Stimulated activated CD4-positive, alpha-beta T cell treated with anti-CD3 and anti-CD28 coated beads, Interleukin-15, amount 100 ng/mL, for 24 hours (primary cell): Measurements from ENCODE around the gene CEMIP.
A peak's percentile ranks its signal among the peaks of the same experiment; 100 is the strongest.
"Not testable (repeated sequence)": the region's sequence is repeated elsewhere in the genome, so short reads cannot be mapped to it uniquely, and the experiment has no call there.

Experiments
- DNase-seq: peaks from one replicate; pipeline ENCODE4 v3.0.0-alpha.2; 2020

The CEMIP gene

DNA sequence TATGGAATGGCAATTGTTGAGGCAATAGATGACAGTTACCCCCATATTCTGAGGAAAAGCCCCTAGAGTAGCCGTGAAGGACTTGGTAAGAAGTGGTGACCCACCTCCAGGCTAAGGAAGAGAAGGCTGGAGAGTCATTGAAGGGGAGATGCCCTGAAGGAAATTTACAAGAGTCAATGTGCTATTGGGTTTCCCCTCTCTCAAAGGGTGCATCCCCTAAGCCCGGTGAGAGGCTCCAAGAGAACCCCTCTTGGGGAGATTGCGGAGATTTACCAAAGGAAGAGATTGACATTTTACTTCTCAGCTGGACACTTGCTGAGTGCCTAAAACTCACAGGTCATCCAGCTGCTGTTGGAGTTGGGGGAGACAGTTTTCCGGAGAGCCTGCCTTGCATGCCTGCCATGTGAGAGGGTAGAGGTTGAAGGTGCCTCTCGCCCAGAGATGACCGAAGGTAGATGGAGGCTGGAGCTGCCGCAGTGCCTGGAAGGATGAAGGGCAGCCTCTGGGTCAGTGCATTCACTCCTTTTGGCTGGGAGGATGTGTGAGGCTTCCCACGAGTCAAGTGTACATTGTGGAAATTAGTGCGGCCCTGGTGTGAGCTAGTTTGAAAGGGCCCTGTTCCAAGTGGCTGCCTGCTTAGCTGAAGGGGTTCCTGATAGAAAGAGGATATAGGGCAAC, 179.8 kb downstream of the CEMIP start:
- DNase-seq, result no peak

DNA sequence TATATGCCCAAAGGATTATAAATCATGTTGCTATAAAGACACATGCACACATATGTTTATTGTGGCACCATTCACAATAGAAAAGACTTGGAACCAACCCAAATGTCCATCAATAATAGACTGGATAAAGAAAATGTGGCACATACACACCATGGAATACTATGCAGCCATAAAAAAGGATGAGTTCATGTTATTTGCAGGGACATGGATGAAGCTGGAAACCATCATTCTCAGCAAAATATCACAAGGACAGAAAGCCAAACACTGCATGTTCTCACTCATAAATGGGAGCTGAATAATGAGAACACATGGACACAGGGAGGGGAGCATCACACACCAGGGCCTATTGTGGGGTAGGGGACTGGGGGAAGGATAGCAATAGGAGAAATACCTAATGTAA, 186.3 kb downstream of the CEMIP start:
- not testable (repeated sequence) for DNase-seq

GRCh38 chr15:80966431-80967197, 187.4 kb downstream of the CEMIP start:
- DNase-seq, result no peak

- no peak for DNase-seq
These were observed 188.3 kb downstream of the CEMIP start for GRCh38 chr15:80967451-80967850.

GRCh38 chr15:80967991-80968510, 188.9 kb downstream of the CEMIP start:
- no peak for DNase-seq

DNA sequence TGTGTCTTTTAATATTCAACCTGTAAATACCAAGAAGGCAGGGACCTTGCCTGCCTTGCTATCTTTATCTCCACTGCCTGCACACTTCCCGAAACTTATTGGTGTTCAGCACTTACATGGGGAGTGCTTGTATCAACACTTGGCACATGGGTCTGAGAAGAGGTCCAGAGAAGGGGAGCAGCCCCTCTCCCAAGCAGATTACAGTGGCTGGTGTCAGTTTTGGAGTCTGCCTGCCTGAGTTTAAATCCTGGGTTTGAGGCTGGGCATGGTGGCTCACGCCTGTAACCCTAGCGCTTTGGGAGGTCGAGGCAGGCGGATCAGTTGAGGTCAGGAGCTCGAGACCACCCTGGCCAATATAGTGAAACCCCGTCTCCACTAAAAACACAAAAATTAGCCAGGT, 190.1 kb downstream of the CEMIP start:
- no peak for DNase-seq

DNA sequence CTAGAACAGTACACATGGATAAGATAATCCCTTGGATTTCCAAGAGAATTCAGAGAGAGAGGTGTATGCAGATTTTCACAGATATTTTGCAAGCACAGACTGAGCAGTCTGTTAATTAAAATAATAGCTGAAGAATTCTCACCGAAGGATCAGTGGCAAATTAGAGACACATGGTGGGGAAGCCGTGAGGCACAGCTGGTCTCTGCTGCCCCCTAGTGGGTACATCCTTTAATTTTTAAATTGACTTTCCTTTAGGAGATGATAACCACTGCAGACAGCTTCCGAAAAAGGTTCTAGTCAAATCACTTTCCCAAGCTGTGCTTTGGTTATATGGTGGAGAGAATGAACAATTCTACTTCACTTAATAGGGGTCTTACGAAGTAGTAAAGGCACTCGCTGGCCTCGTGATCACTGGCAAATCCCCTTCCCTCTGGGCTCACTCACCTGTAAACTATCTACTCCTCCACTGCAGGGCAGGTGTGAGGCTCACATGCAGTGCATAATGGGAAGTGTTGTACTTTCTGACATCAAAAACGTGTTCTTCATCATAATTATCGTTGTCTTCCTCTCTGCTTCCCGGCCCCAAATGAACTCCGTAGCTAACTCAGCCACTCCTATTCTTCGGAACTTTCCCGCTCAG, 191.0 kb downstream of the CEMIP start:
- DNase-seq, result peak; percentile 69

- DNase-seq, result no peak
These were observed 191.5 kb downstream of the CEMIP start for GRCh38 chr15:80970658-80971057.

DNA sequence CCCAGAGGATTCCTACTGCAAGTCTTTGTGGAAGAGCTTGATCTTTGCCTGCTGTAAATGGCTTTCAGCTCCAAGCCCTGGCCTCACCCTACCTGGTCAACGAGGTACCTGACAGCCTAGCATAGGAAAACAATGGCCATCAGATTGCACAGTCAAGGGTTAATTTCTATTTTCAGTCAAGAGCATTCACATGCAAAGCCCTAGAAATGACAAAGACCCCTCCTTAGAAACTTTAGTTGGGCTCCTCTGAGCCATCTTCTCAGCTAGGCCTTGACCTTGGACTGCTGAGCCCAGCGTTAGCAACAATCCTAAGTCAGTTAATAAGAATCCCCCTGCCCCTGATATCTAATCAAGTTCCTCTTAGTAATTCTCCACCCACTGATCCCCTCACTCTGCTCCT, 192.0 kb downstream of the CEMIP start:
- no peak for DNase-seq

GRCh38 chr15:80972276-80972675, 193.1 kb downstream of the CEMIP start:
- DNase-seq, result no peak

DNA sequence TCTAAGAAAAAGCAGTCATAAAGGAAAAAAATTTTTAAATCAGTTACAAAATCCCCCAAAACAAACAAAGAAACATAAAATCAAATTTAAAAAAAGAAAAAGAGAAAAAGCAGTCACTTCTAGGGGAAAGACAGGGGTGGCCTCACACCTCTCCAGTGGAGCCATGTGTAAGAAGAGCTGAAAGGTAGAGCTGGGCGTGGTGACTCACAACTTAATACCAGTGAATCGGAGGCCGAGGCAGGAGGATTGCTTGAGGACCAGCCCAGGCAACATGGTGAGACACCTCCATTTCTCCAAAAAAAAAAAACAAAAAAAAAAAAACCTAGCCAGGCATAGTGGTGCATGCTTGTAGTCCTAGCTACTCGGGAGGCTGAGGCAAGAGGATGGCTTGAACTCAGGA, 195.7 kb downstream of the CEMIP start:
- peak; percentile 27 for DNase-seq

- DNase-seq, result no peak
These were observed 197.7 kb downstream of the CEMIP start for GRCh38 chr15:80976851-80977250.

GRCh38 chr15:80977627-80978036, 198.5 kb downstream of the CEMIP start:
- DNase-seq, result peak; percentile 56

DNA sequence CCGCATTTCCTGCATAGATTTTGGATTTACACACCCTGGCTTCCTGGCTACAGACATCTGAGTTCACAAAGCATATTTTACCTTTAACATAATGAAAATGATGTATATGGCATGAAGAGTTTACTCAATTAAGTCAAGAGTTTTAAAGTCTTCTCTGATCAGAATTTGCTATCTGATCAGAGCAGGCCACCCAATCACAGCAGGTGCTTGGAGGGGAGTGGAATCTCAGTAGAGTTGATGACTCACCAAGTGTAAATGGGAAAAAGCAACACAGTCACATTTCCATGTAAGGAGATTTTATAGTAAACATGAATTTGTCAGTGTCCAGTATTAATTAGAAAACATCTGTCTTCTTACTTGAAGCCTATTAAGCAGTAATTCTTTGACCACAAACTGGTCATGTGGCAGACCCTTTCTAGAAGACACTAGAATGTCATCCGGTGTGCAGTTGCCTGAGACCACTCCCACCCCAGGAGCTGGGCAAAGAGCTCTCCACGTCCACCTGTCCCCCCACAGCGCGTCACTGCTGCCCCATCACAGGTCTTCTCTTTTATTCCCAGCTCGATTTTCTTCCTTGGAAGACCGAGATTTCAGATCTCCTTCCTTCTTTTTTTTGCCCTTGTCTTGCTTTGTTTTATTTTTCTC, 199.6 kb downstream of the CEMIP start:
- DNase-seq, result no peak

DNA sequence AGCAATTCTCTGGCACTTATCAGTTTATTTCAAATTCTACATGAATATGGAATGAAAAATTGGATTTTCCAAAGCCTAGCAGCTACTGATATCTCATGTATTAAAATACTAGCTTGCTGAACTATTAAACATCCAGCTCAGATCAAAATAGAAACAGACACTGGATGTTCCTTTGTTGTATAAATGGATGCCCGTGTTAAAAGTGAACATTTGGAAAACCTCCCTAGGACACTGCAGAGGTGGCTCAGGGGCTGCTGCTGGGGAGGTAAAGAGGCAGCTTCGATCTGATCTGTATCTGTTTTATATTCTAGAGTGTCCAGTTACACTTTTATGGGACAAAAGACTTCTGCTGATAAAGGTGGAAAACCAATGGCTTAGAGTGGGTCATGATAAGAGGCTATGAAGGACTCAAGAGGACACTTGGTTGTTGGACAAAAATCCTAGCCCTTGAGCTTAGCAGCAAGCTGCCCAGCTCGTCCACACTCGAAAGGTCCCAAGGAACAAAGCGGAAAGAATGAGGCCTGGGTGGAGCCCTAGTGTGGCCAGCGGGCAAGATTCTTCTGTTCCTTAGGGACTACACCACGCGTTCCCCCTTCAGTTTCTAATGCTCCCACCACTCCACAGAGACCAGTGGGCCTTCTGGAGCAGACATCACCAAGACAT, 200.5 kb downstream of the CEMIP start:
- DNase-seq, result no peak

DNA sequence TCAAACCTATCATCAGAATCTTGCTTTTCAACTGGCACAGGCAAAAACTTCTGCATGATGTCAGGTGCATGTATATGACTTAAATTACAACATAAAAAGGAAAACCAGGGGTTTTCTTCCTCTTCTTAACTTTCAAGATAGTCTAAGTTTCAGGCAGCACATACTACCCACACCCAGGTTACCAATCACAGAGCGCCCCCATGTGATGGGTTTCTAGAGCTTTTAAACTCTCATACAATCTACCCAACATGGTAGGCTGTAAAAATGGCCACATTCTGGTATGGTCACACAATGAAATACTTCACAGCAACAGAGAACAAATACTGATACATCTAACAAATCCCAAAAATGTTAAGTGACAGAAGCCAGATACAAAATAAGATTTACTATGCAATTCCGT, 203.0 kb downstream of the CEMIP start:
- DNase-seq, result peak; percentile 16

DNA sequence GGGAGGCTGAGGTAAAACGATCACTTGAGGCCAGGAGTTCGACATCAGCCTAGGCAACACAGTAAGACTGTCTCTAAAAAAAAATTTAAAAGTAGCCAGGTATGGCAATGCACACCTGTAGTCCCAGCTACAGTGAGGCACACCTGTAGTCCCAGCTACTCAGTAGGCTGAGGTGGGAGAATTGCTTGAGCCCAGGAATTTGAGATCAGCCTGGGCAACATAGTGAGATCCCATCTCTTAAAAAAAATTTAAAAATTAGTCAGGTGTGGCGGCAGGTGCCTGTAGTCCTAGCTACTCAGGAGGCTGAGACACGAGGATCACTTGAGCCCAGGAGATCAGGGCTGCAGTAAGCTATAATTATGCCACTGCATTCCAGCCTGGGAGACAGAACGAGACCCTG, 203.7 kb downstream of the CEMIP start:
- no peak for DNase-seq

GRCh38 chr15:80984856-80985255, 205.7 kb downstream of the CEMIP start:
- no peak for DNase-seq

- no peak for DNase-seq
These were observed 206.8 kb downstream of the CEMIP start for GRCh38 chr15:80985981-80986380.

DNA sequence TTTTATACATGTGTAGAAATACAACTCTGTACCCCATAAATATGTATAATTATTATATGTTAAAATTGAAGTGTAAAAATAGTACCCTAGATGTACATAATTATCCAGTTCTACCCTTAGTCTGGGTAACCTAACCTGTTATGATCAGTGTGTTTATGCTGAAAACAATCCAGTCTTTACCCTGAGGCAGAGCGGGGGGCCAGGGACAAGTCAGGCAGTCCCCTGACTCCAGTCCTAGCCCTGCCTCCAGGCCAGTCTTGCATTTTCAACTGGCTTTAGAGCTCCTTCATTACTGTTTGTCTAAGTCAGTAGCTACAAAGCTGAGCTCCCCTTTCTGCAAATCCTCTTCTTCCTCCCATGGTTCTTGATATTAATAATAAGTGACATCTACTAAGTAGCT, 207.3 kb downstream of the CEMIP start:
- no peak for DNase-seq

- no peak for DNase-seq
These were observed 209.1 kb downstream of the CEMIP start for GRCh38 chr15:80988148-80988796.

- no peak for DNase-seq
These were observed 209.9 kb downstream of the CEMIP start for GRCh38 chr15:80989081-80989517.
